GM23338 (cell line): ENCODE measurements around the gene KAZN. TPM values are rescaled to one million over a fixed set of nuclear protein-coding genes. Genes with fewer than 3 reads are reported as not detected.

Source experiments
- ATAC-seq: fragments of 200-7000 bp; cut with Tn5 transposase; 3 replicates; pipeline ENCODE4 v1.9.1; 2020
- DNase-seq: peaks from one replicate; pipeline ENCODE4 v3.0.0-alpha.2; 2015; ENCODE audit warnings: low spot score
- H2AFZ ChIP-seq: fragments of 200-600 bp; sonication (generic); 2 replicates; pipeline ENCODE4 v1.8.0; 2016; ENCODE audit warnings: antibody characterized with exemption, mild to moderate bottlenecking, moderate library complexity
- H3F3A ChIP-seq: fragments of 200-600 bp; sonication (generic); replicated peaks from 2 replicates; pipeline ENCODE4 v1.8.0; 2017; ENCODE audit warnings: antibody characterized with exemption, mixed run types, low read depth
- H3K27ac ChIP-seq: fragments of 200-600 bp; sonication (generic); 2 replicates; pipeline ENCODE4 v1.6.1; 2016; ENCODE audit warnings: low read depth
- H3K27me3 ChIP-seq: fragments of 200-600 bp; sonication (generic); 2 replicates; pipeline ENCODE4 v1.8.0; 2016; ENCODE audit warnings: mild to moderate bottlenecking, mixed run types, moderate library complexity; ENCODE audit not compliant: insufficient read depth
- H3K36me3 ChIP-seq: fragments of 200-600 bp; sonication (generic); 2 replicates; pipeline ENCODE4 v1.8.0; 2016; ENCODE audit warnings: mild to moderate bottlenecking; ENCODE audit not compliant: insufficient read depth
- H3K4me1 ChIP-seq: fragments of 200-600 bp; sonication (generic); 2 replicates; pipeline ENCODE4 v1.8.0; 2016; ENCODE audit warnings: mild to moderate bottlenecking, moderate library complexity; ENCODE audit not compliant: insufficient read depth
- H3K4me2 ChIP-seq: fragments of 200-600 bp; sonication (generic); 2 replicates; pipeline ENCODE4 v1.7.1; 2017; ENCODE audit warnings: mixed run types
- H3K4me3 ChIP-seq: fragments of 200-600 bp; sonication (generic); 2 replicates; pipeline ENCODE4 v1.6.1; 2016; ENCODE audit warnings: mixed run types
- H3K79me2 ChIP-seq: fragments of 200-600 bp; sonication (generic); replicated peaks from 2 replicates; pipeline ENCODE4 v1.8.0; 2017; ENCODE audit warnings: mild to moderate bottlenecking; ENCODE audit not compliant: insufficient read depth
- H3K9me2 ChIP-seq: fragments of 200-600 bp; sonication (generic); 2 replicates; pipeline ENCODE4 v1.8.0; 2017; ENCODE audit not compliant: insufficient read depth
- H4K20me1 ChIP-seq: fragments of 200-600 bp; sonication (generic); replicated peaks from 2 replicates; pipeline ENCODE4 v1.8.0; 2017; ENCODE audit warnings: mild to moderate bottlenecking; ENCODE audit not compliant: insufficient read depth
- H3K27ac Mint-ChIP-seq: 2 replicates; pipeline ENCODE4 v1.8.0; 2020; ENCODE audit warnings: inconsistent platforms, mild to moderate bottlenecking, moderate library complexity, mixed read lengths
- H3K27me3 Mint-ChIP-seq: 3 replicates; pipeline ENCODE4 v1.8.0; 2022; ENCODE audit warnings: low read depth, mild to moderate bottlenecking, moderate library complexity, mixed read lengths, inconsistent platforms; ENCODE audit not compliant: insufficient read depth, poor library complexity
- H3K36me3 Mint-ChIP-seq: 3 replicates; pipeline ENCODE4 v1.8.0; 2021; ENCODE audit warnings: low read depth, mild to moderate bottlenecking, inconsistent platforms, moderate library complexity, mixed read lengths
- H3K4me1 Mint-ChIP-seq: 3 replicates; pipeline ENCODE4 v1.8.0; 2020; ENCODE audit warnings: mild to moderate bottlenecking, inconsistent platforms, mixed read lengths
- H3K4me3 Mint-ChIP-seq: 3 replicates; pipeline ENCODE4 v1.8.0; 2021; ENCODE audit warnings: moderate library complexity, mild to moderate bottlenecking, inconsistent platforms, mixed read lengths
- H3K9me3 Mint-ChIP-seq: 3 replicates; pipeline ENCODE4 v1.8.0; 2020; ENCODE audit warnings: moderate library complexity, mild to moderate bottlenecking, inconsistent platforms, mixed read lengths
- CREB1 ChIP-seq: fragments of 250-450 bp; sonication (Bioruptor Pico); IDR thresholded peaks from 2 replicates; pipeline ENCODE4 v1.5.0; 2020; ENCODE audit warnings: low read depth, mild to moderate bottlenecking, moderate library complexity
- CTCF ChIP-seq, 2 experiments: fragments of 200-600 bp in 1 of 2; sonication (generic) in 1 of 2; conservative IDR thresholded peaks; 2 replicates each; pipeline versions ENCODE4 v1.5.1 to v1.6.1; 2016 to 2017; ENCODE audit warnings: antibody characterized with exemption in 2 of 2, low read depth in 2 of 2, mild to moderate bottlenecking in 2 of 2, moderate library complexity in 1 of 2
- ETS1 ChIP-seq: IDR thresholded peaks from 2 replicates; pipeline ENCODE4 v1.6.1; 2016; ENCODE audit warnings: antibody characterized with exemption
- EZH2 ChIP-seq: fragments of 200-600 bp; sonication (generic); IDR thresholded peaks from one replicate; pipeline ENCODE4 v1.8.0; 2017; ENCODE audit warnings: antibody characterized with exemption, mild to moderate bottlenecking, low read depth; ENCODE audit not compliant: unreplicated experiment
- JUNB ChIP-seq: IDR thresholded peaks from one replicate; pipeline ENCODE4 v1.6.1; 2016; ENCODE audit warnings: antibody characterized with exemption; ENCODE audit not compliant: unreplicated experiment
- NANOG ChIP-seq: IDR thresholded peaks from 2 replicates; pipeline ENCODE4 v1.6.1; 2016; ENCODE audit warnings: antibody characterized with exemption, borderline replicate concordance
- POLR2AphosphoS5 ChIP-seq: IDR thresholded peaks from 2 replicates; pipeline ENCODE4 v1.6.1; 2016; ENCODE audit warnings: antibody characterized with exemption, low read depth
- REST ChIP-seq: IDR thresholded peaks from one replicate; pipeline ENCODE4 v1.6.1; 2018; ENCODE audit warnings: antibody characterized with exemption; ENCODE audit not compliant: unreplicated experiment
- STAT1 ChIP-seq: IDR thresholded peaks from one replicate; pipeline ENCODE4 v1.6.1; 2016; ENCODE audit warnings: antibody characterized with exemption; ENCODE audit not compliant: unreplicated experiment
- ZNF114 ChIP-seq: fragments of 250-450 bp; sonication (Bioruptor Pico); IDR thresholded peaks from 2 replicates; pipeline ENCODE4 v1.5.0; 2020; ENCODE audit warnings: mild to moderate bottlenecking, moderate library complexity
- ZNF331 ChIP-seq: fragments of 250-450 bp; sonication (Bioruptor Pico); IDR thresholded peaks from 2 replicates; pipeline ENCODE4 v1.5.0; 2020; ENCODE audit warnings: low read depth, mild to moderate bottlenecking, moderate library complexity
- polyA plus RNA-seq: library from polyadenylated mRNA; unstranded; fragments of >200 nt; fragmentation: Nextera tagmentation; extraction: Ambion mirVana; gene quantifications from 2 replicates; pipeline ENCODE4 v1.2.1, GENCODE V29; 2016
- total RNA-seq: library from RNA; depleted of rRNA; stranded (reverse); fragments of >200 nt; shearing (Covaris generic); gene quantifications from 2 replicates; pipeline ENCODE4 v1.2.3, GENCODE V29; 2014

Gene KAZN
- total and polyA plus RNA-seq, 2 experiments from 2014 or later = 9.9 to 15.0 TPM

- DNase-seq = no peak
- no peak overlapping the region for H3K27ac Mint-ChIP-seq
Observed at GRCh38 chr1:14743368-14743767, 144.9 kb downstream of the KAZN start.

GRCh38 chr1:14745001-14745720 lies 146.7 kb downstream of the KAZN start:
- Histone ChIP-seq H3K4me2 (no peak overlapping the region), H3K4me1 (peaks cover 33% of the 10 kb centered on the region), H3K27me3 (no peaks in the 10 kb centered on the region), H4K20me1 (no peaks in the 10 kb centered on the region), H3F3A (no peaks in the 10 kb centered on the region), H3K9me2 (no peaks in the 10 kb centered on the region), H3K36me3 (no peaks in the 10 kb centered on the region), H3K79me2 (peaks cover 13% of the 10 kb centered on the region), H3K27ac (no peak overlapping the region), H3K4me3 (no peak overlapping the region), H2AFZ (no peak overlapping the region)
- H3K4me3 Mint-ChIP-seq = no peak overlapping the region
- H3K9me3 Mint-ChIP-seq = no peaks in the 10 kb centered on the region
- ATAC-seq (no peak), DNase-seq (no peak)
- peaks cover 41% of the 10 kb centered on the region for H3K4me1 Mint-ChIP-seq
- no peak for TF ChIP-seq CREB1 (CRISPR knock-in tag)
- H3K27me3 Mint-ChIP-seq = peaks cover 15% of the 10 kb centered on the region
- H3K27ac Mint-ChIP-seq = no peak overlapping the region
- H3K36me3 Mint-ChIP-seq = no peaks in the 10 kb centered on the region

More at GRCh38 chr1:14743368-14743767, 144.9 kb downstream of the KAZN start:
- H3K4me2 ChIP-seq = no peak overlapping the region
- no peaks in the 10 kb centered on the region for H3K27me3 ChIP-seq
- H3K27ac ChIP-seq = no peak overlapping the region
- H3F3A ChIP-seq = no peaks in the 10 kb centered on the region
- no peaks in the 10 kb centered on the region for H3K36me3 ChIP-seq
- TF ChIP-seq POLR2AphosphoS5 (no peak), REST (no peak)
- peaks cover 45% of the 10 kb centered on the region for H3K4me1 ChIP-seq
- Mint-ChIP-seq H3K4me1 (peaks cover 49% of the 10 kb centered on the region), H3K36me3 (no peaks in the 10 kb centered on the region), H3K4me3 (no peak overlapping the region), H3K9me3 (no peaks in the 10 kb centered on the region), H3K27me3 (peaks cover 15% of the 10 kb centered on the region)
- ATAC-seq = no peak
- H3K4me3 ChIP-seq = no peak overlapping the region
- no peak overlapping the region for H2AFZ ChIP-seq
- H3K9me2 ChIP-seq = no peaks in the 10 kb centered on the region
- peaks cover 1% of the 10 kb centered on the region; the same call in 1 of the 2 replicates for H4K20me1 ChIP-seq
- H3K79me2 ChIP-seq = peaks cover 5% of the 10 kb centered on the region

- no peaks in the 10 kb centered on the region for H3K9me3 Mint-ChIP-seq
- Histone ChIP-seq H3K4me1 (peaks cover 28% of the 10 kb centered on the region), H2AFZ (no peak overlapping the region), H3K27me3 (no peaks in the 10 kb centered on the region), H3K4me3 (no peak overlapping the region), H3K9me2 (no peaks in the 10 kb centered on the region), H3K27ac (no peak overlapping the region; the same call in 1 of the 2 replicates), H4K20me1 (no peaks in the 10 kb centered on the region), H3K4me2 (no peak overlapping the region), H3K36me3 (no peaks in the 10 kb centered on the region), H3F3A (no peaks in the 10 kb centered on the region), H3K79me2 (peaks cover 13% of the 10 kb centered on the region)
- H3K4me3 Mint-ChIP-seq = no peak overlapping the region
- ATAC-seq (no peak), DNase-seq (no peak)
- peaks cover 35% of the 10 kb centered on the region for H3K4me1 Mint-ChIP-seq
- H3K36me3 Mint-ChIP-seq = no peaks in the 10 kb centered on the region
- peak overlapping the region; percentile 9; the same call in 1 of the 2 replicates for H3K27ac Mint-ChIP-seq
- H3K27me3 Mint-ChIP-seq = peaks cover 15% of the 10 kb centered on the region
- no peak for TF ChIP-seq ZNF331 (CRISPR knock-in tag)
- no peak for TF ChIP-seq CTCF (conservative IDR thresholded peaks at IDR 0.05; ENCODE audit: low read depth in 2 of 2)
- no peak for TF ChIP-seq EZH2
- no peak for TF ChIP-seq JUNB
- TF ChIP-seq STAT1 = no peak
- no peak for TF ChIP-seq ETS1
- no peak for TF ChIP-seq ZNF114 (CRISPR knock-in tag)
- TF ChIP-seq NANOG = no peak
- no peak for TF ChIP-seq CREB1 (CRISPR knock-in tag)
Observed at GRCh38 chr1:14745789-14746188, 147.3 kb downstream of the KAZN start.
